K562 (cell line): ENCODE results near the gene TTLL11. TPM values are rescaled to one million over a fixed set of nuclear protein-coding genes. Genes with fewer than 3 reads are reported as not detected.

Source experiments
- ATAC-seq: fragments of 200-7000 bp; cut with Tn5 transposase; 3 replicates; pipeline ENCODE4 v1.9.1; 2020; ENCODE audit warnings: moderate library complexity
- BruUV-seq: library from RNA; stranded (reverse); fragments of 400-500 nt; replicated peaks from 2 replicates; lab custom pipeline; 2021; lab: Mats Ljungman, UMichigan
- CTCF ChIA-PET: fragments of 300-600 bp; formaldehyde crosslinking; extraction: SDS; loops from one replicate; lab custom pipeline; 2021; ENCODE audit warnings: low intra/inter-chr PET ratio; lab: Yijun Ruan, JAX
- POLR2A ChIA-PET: fragments of 300-600, 350-650 bp; sonication (Branson Sonifier 250); formaldehyde crosslinking; extraction: SDS; loops from one replicate; lab custom pipeline; 2021; ENCODE audit warnings: antibody characterized with exemption, inconsistent platforms; lab: Yijun Ruan, JAX
- DNase-seq, 4 experiments: peaks; one replicate each; pipeline versions ENCODE4 v3.0.0 to v3.0.0-alpha.2; 2011 to 2018; ENCODE audit warnings: low spot score in 3 of 4, mixed read lengths in 3 of 4; ENCODE audit errors: extremely low read depth in 1 of 4
- FAIRE-seq: peaks from 2 replicates; lab custom pipeline; 2011; peaks lifted over from hg19 to GRCh38; lab: Jason Lieb, UNC
- H2AFZ ChIP-seq: 2 replicates; pipeline ENCODE4 v1.6.0; 2011; ENCODE audit warnings: low read depth, low read length, control low read depth, inconsistent platforms
- H3K27ac ChIP-seq: fragments of 200-600 bp; 3 replicates; pipeline ENCODE4 v1.8.0; 2011; ENCODE audit warnings: low read depth, mild to moderate bottlenecking, control low read depth, inconsistent platforms, low read length, moderate library complexity, mixed read lengths; ENCODE audit errors: extremely low read depth
- H3K27me3 ChIP-seq, 2 experiments: fragments of 300-600 bp in 1 of 2; 2 replicates in 1 of 2; 3 replicates in 1 of 2; pipeline versions ENCODE4 v1.6.0 to v1.8.0; 2011; ENCODE audit warnings: inconsistent platforms in 2 of 2, low read length in 2 of 2, mild to moderate bottlenecking in 1 of 2, mixed read lengths in 1 of 2, moderate library complexity in 1 of 2; ENCODE audit not compliant: control insufficient read depth in 2 of 2, insufficient read depth in 2 of 2
- H3K36me3 ChIP-seq: fragments of 300-600 bp; 3 replicates; pipeline ENCODE4 v1.8.0; 2011; ENCODE audit warnings: mild to moderate bottlenecking, low read length, inconsistent platforms; ENCODE audit not compliant: control insufficient read depth, insufficient read depth
- H3K4me1 ChIP-seq, 2 experiments: fragments of 200-600 bp in 1 of 2; replicated peaks in 1 of 2; 2 replicates in 1 of 2; 3 replicates in 1 of 2; pipeline versions ENCODE4 v1.5.1 to v1.8.0; 2011; ENCODE audit warnings: inconsistent platforms in 2 of 2, low read length in 2 of 2, mild to moderate bottlenecking in 1 of 2, mixed read lengths in 1 of 2, moderate library complexity in 1 of 2; ENCODE audit not compliant: control insufficient read depth in 2 of 2, insufficient read depth in 2 of 2
- H3K4me2 ChIP-seq: 2 replicates; pipeline ENCODE4 v1.6.1; 2011; ENCODE audit warnings: low read length, control low read depth, inconsistent platforms, mixed read lengths; ENCODE audit not compliant: insufficient read depth
- H3K4me3 ChIP-seq: fragments of 200-600 bp; sonication (generic), shearing (Covaris generic); 2 replicates; pipeline ENCODE4 v1.5.1; 2016; ENCODE audit warnings: control low read depth, inconsistent platforms
- H3K79me2 ChIP-seq: fragments of 200-600 bp; 3 replicates; pipeline ENCODE4 v1.8.0; 2011; ENCODE audit warnings: low read length, inconsistent platforms; ENCODE audit not compliant: control insufficient read depth, insufficient read depth
- H3K9ac ChIP-seq, 2 experiments: 2 replicates each; pipeline versions ENCODE4 v1.6.0 to v1.6.1; 2011; ENCODE audit warnings: low read depth in 2 of 2, low read length in 2 of 2, control low read depth in 1 of 2, inconsistent platforms in 1 of 2, mild to moderate bottlenecking in 1 of 2, mixed read lengths in 1 of 2; ENCODE audit not compliant: insufficient read depth in 1 of 2
- H3K9me1 ChIP-seq: one replicate; pipeline ENCODE4 v1.6.0; 2011; ENCODE audit warnings: inconsistent platforms, mild to moderate bottlenecking, low read length, moderate library complexity; ENCODE audit not compliant: control insufficient read depth, insufficient read depth
- H3K9me3 ChIP-seq: replicated peaks from 2 replicates; pipeline ENCODE4 v1.5.1; 2011; ENCODE audit warnings: low read depth, low read length, inconsistent platforms; ENCODE audit not compliant: control insufficient read depth, insufficient read depth
- H4K20me1 ChIP-seq: replicated peaks from 2 replicates; pipeline ENCODE4 v1.6.1; 2011; ENCODE audit warnings: low read length, inconsistent platforms, mixed read lengths; ENCODE audit not compliant: control insufficient read depth, insufficient read depth
- CREB1 ChIP-seq, 2 experiments: sonication (generic) in 1 of 2; formaldehyde crosslinking in 1 of 2; IDR thresholded peaks; 2 replicates each; pipeline versions ENCODE4 v1.6.1 to v1.8.0; 2012 to 2022; ENCODE audit warnings: inconsistent platforms in 1 of 2, mild to moderate bottlenecking in 1 of 2, missing genetic modification reagents in 1 of 2, moderate library complexity in 1 of 2
- EHMT2 ChIP-seq: fragments of 450-650 bp; IDR thresholded peaks from 2 replicates; pipeline ENCODE4 v1.6.1; 2018; ENCODE audit warnings: antibody characterized with exemption
- ELF4 ChIP-seq: fragments of 450-650 bp; formaldehyde crosslinking; IDR thresholded peaks from 2 replicates; pipeline ENCODE4 v1.4.0; 2022; ENCODE audit warnings: missing genetic modification characterization
- FUS ChIP-seq: fragments of 200-400 bp; formaldehyde crosslinking; optimal IDR thresholded peaks from 2 replicates; pipeline ENCODE3; 2017; ENCODE audit warnings: low read depth, low read length
- KDM1A ChIP-seq, 2 experiments: fragments of 450-650 bp; IDR thresholded peaks; 2 replicates each; pipeline ENCODE4 v1.6.1; 2016; ENCODE audit warnings: mild to moderate bottlenecking in 2 of 2
- NR2F6 ChIP-seq: fragments of 450-650 bp; formaldehyde crosslinking; IDR thresholded peaks from 2 replicates; pipeline ENCODE4 v1.4.0; 2020; ENCODE audit warnings: mild to moderate bottlenecking
- RBM14 ChIP-seq: fragments of 200-400 bp; formaldehyde crosslinking; IDR thresholded peaks from 2 replicates; pipeline ENCODE4 v1.6.1; 2018; ENCODE audit warnings: low read depth, mild to moderate bottlenecking, low read length, moderate library complexity, borderline replicate concordance; ENCODE audit not compliant: insufficient read depth
- U2AF1 ChIP-seq: fragments of 200-400 bp; formaldehyde crosslinking; optimal IDR thresholded peaks from 2 replicates; pipeline ENCODE3; 2017; ENCODE audit warnings: mild to moderate bottlenecking, low read depth, low read length, moderate library complexity
- ZBED1 ChIP-seq: IDR thresholded peaks from 2 replicates; pipeline ENCODE4 v1.6.1; 2014
- ZKSCAN1 ChIP-seq: fragments of 150-350 bp; IDR thresholded peaks from 2 replicates; pipeline ENCODE4 v1.6.1; 2016; ENCODE audit warnings: low read depth, low read length
- ZNF146 ChIP-seq: IDR thresholded peaks from one replicate; pipeline ENCODE4 v1.6.1; 2018; ENCODE audit warnings: missing compliant biosample characterization; ENCODE audit not compliant: unreplicated experiment
- ZNF274 ChIP-seq: IDR thresholded peaks from 2 replicates; pipeline ENCODE4 v1.6.1; 2011; ENCODE audit warnings: low read depth, mild to moderate bottlenecking, low read length, moderate library complexity, borderline replicate concordance
- ZNF3 ChIP-seq: fragments of 250-450 bp; sonication (Bioruptor Pico); IDR thresholded peaks from 2 replicates; pipeline ENCODE4 v1.5.0; 2021; ENCODE audit warnings: mild to moderate bottlenecking, moderate library complexity
- WGBS: fragments of 100-300 bp; shearing (Covaris generic); methylation state at CpG from one replicate; pipeline ENCODE4 v1.1.6; 2016; ENCODE audit warnings: low coverage, mixed read lengths; ENCODE audit not compliant: insufficient coverage; ENCODE audit errors: missing lambda C conversion rate; 5-methylcytosine and 5-hydroxymethylcytosine counted together
- in situ Hi-C: fragments of 300-500 bp; cut with MboI; formaldehyde crosslinking; loops from 4 replicates; pipeline ENCODE4 v1.15.0; 2018; ENCODE audit warnings: inconsistent platforms, mixed read lengths
- intact Hi-C: fragments of 100-400 bp; cut with micrococcal nuclease; formaldehyde crosslinking; loops from 2 replicates; pipeline ENCODE4 v1.14.2; 2022
- polyA plus RNA-seq, 8 experiments: library from polyadenylated mRNA; depleted of rRNA in 4 of 8; stranded (reverse) in 5 of 8; unstranded in 3 of 8; fragments of >200 nt; fragmentation: Nextera tagmentation in 2 of 8; fragmentation: Illumina TruSeq in 1 of 8; extraction: Ambion mirVana in 2 of 8; extraction: Trizol in 1 of 8; gene quantifications; 2 replicates each; pipeline versions ENCODE4 v1.2.1 to v1.2.3, GENCODE V29; 2011 to 2014; ENCODE audit warnings: inconsistent platforms in 1 of 8, missing spikeins in 1 of 8
- total RNA-seq, 7 experiments: library from RNA; depleted of rRNA in 6 of 7; stranded (reverse); fragments of >200 nt in 6 of 7; fragmentation: Illumina TruSeq in 2 of 7; extraction: Trizol in 2 of 7; gene quantifications; 2 replicates each; pipeline versions ENCODE4 v1.2.1 to v1.2.3, GENCODE V29; 2011 to 2021; ENCODE audit warnings: low replicate concordance in 1 of 7
- TF ChIP-seq, protein P1 (sequence below): sonication (generic); formaldehyde crosslinking; IDR thresholded peaks from 2 replicates; pipeline ENCODE4 v1.8.1; 2023; ENCODE audit warnings: mild to moderate bottlenecking, missing genetic modification reagents
- TF ChIP-seq, protein P2 (sequence below): fragments of 250-450 bp; sonication (Bioruptor Pico); IDR thresholded peaks from 2 replicates; pipeline ENCODE4 v1.9.0; 2021; ENCODE audit warnings: mild to moderate bottlenecking

The TTLL11 gene
- total and polyA plus RNA-seq, 9 of the 15 experiments (the other 6 are each of a cell fraction or from before 2014, with no cell fraction given): 0.83 to 4.4 (median 2.7) TPM

DNA sequence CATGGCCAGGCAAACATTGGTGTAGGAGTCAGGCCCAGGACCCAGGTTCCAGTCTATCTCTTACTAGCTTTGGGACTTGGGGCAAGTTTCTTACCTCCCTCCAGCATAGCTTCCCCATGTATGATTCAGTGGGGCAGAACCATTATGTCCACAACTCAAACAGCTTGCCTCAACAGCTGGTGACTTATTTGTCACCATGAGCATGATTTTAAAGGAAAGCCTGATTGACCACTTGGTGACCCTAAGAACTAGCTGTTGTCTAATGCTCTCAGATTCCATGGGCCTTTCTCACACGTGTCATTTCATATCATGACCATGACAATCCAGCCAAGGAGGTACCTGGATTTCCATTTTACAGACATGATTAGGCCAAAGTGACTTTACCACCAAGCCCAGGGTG is 126.4 kb downstream of the TTLL11 start:
- BruUV-seq: no TSS peak
- ChIA-PET CTCF (no interaction called here), POLR2A (no interaction called here)
- Histone ChIP-seq H3K4me1 (no peaks in the 10 kb centered on the region), H3K36me3 (no peaks in the 10 kb centered on the region), H2AFZ (no peak overlapping the region), H3K4me3 (no peak overlapping the region), H3K27me3 (peaks cover 20% of the 10 kb centered on the region in 2 experiments; a peak in 4 of 5 replicates), H3K4me2 (no peak overlapping the region), H3K9me3 (no peaks in the 10 kb centered on the region), H3K79me2 (no peaks in the 10 kb centered on the region), H3K27ac (no peak overlapping the region), H4K20me1 (0 out of 2 replicates have a peak, but pooled peaks cover 3% of the 10 kb centered on the region), H3K9ac (no peak overlapping the region), H3K9me1 (no peaks in the 10 kb centered on the region)
- intact Hi-C loops (no loop called here), in situ Hi-C loops (no loop called here)
- ATAC-seq (no peak), FAIRE-seq (no peak), DNase-seq (no peak)
- TF ChIP-seq, protein P1, sequence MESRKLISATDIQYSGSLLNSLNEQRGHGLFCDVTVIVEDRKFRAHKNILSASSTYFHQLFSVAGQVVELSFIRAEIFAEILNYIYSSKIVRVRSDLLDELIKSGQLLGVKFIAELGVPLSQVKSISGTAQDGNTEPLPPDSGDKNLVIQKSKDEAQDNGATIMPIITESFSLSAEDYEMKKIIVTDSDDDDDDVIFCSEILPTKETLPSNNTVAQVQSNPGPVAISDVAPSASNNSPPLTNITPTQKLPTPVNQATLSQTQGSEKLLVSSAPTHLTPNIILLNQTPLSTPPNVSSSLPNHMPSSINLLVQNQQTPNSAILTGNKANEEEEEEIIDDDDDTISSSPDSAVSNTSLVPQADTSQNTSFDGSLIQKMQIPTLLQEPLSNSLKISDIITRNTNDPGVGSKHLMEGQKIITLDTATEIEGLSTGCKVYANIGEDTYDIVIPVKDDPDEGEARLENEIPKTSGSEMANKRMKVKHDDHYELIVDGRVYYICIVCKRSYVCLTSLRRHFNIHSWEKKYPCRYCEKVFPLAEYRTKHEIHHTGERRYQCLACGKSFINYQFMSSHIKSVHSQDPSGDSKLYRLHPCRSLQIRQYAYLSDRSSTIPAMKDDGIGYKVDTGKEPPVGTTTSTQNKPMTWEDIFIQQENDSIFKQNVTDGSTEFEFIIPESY: no peak
- TF ChIP-seq RBM14 (no peak), ZNF3 (CRISPR knock-in tag) (no peak), ZBED1 (no peak), NR2F6 (CRISPR knock-in tag) (no peak), ZNF274 (no peak), CREB1 (IDR thresholded peaks at IDR 0.05) (no peak), CREB1 (CRISPR knock-in tag; IDR thresholded peaks at IDR 0.05) (no peak), EHMT2 (no peak), ELF4 (CRISPR knock-in tag) (no peak), KDM1A (IDR thresholded peaks at IDR 0.05) (no peak), FUS (no peak), U2AF1 (no peak), ZKSCAN1 (no peak), ZNF146 (CRISPR knock-in tag) (no peak)
- TF ChIP-seq, protein P2, sequence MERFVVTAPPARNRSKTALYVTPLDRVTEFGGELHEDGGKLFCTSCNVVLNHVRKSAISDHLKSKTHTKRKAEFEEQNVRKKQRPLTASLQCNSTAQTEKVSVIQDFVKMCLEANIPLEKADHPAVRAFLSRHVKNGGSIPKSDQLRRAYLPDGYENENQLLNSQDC (CRISPR knock-in tag): no peak
- 0% methylated on average over 1 of the region's 1 CpG for WGBS
